22Rv1 (cell line): ENCODE measurements around the gene TNPO3.

Source experiments
- ZFX ChIP-seq: fragments of 450-650 bp; IDR thresholded peaks from 2 replicates; pipeline ENCODE4 v1.6.1; 2017; ENCODE audit warnings: antibody characterized with exemption, borderline replicate concordance
- TF ChIP-seq, protein P1 (sequence below): fragments of 450-650 bp; IDR thresholded peaks from 2 replicates; pipeline ENCODE4 v1.5.1; 2017; ENCODE audit warnings: mild to moderate bottlenecking

DNA sequence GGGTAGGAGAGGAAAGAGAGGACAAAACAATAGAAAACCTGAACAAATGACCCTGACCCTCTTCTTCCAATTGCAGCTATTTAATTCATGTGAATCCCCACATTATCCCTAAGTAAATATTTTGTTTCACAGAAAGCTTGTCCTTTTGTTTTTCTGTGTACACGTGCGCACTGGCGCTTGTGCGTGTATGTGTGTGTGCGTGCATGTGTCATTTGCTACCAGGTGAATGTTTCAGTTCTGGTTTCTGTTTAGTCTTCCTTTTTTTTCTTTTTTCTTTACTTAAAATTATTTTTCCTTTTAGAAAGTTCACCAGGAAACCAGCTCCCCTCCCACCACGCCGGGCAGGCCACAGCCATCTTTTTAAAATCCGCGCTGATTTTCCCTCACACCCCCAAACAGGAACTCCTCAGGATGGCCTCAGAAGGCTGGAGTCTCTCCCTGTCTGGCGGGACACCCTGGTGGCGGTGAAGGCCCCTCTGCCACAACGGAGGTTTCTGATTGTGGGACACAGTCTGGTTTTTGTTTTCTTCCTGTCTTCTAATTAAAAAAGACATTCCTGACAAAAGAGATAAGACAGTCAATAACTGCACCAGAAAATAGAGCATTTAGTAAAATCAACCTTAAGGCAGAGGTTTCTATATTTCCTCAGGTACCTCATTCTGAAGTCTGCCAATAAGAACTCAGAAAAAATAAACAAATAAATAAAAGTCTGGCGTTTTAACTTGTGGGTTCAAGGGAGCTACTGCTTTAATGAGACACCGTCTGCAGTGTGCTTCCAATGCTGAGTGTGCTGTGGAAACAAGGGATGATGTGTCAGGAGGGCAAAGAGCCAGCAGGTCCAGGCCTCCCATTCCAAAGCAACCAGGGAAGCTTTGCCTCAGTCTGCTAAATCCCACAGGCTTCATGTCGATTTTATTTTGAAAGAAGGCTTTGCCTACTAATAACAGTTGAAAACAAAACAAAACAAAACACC is 99.8 kb downstream of the TNPO3 start:
- TF ChIP-seq, protein P1, sequence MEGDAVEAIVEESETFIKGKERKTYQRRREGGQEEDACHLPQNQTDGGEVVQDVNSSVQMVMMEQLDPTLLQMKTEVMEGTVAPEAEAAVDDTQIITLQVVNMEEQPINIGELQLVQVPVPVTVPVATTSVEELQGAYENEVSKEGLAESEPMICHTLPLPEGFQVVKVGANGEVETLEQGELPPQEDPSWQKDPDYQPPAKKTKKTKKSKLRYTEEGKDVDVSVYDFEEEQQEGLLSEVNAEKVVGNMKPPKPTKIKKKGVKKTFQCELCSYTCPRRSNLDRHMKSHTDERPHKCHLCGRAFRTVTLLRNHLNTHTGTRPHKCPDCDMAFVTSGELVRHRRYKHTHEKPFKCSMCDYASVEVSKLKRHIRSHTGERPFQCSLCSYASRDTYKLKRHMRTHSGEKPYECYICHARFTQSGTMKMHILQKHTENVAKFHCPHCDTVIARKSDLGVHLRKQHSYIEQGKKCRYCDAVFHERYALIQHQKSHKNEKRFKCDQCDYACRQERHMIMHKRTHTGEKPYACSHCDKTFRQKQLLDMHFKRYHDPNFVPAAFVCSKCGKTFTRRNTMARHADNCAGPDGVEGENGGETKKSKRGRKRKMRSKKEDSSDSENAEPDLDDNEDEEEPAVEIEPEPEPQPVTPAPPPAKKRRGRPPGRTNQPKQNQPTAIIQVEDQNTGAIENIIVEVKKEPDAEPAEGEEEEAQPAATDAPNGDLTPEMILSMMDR = no peak
- no peak for TF ChIP-seq ZFX
